Measurements from ENCODE around the gene PHACTR2. TPM values are rescaled to one million over a fixed set of nuclear protein-coding genes. Genes with fewer than 3 reads are reported as not detected.

Gene PHACTR2
- total RNA-seq, 4 donors from 2014 or later, result 25.4 to 31.8 (median 26.1) TPM

DNA sequence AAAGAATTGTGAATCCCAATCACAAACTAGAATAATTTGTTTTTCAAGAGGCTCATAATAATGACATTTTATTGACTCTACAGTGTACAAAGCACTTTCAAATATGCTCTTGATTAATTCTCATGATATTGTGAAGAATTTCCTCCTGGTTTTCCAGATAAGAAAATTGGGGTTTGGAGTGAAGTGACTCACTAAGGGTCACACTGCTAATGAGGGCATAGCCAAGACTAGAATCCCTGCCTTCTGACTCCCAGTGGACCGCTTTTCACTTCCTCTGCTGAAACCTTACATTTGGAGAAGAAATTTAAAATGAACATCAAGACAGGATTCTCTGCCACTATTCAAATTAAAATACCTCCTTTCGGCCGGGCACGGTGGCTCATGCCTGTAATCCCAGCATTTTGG, 127.1 kb downstream of the PHACTR2 start:
- ATAC-seq (peak in 1 of 2 donors; percentile 24), DNase-seq (no peak)
- Histone ChIP-seq H3K36me3 (no peaks in the 10 kb centered on the region), H3K4me3 (no peak overlapping the region), H3K4me1 (no peaks in the 10 kb centered on the region), H3K27me3 (no peaks in the 10 kb centered on the region), H3K27ac (no peak overlapping the region), H3K9me3 (no peaks in the 10 kb centered on the region)
- TF ChIP-seq, protein P1, sequence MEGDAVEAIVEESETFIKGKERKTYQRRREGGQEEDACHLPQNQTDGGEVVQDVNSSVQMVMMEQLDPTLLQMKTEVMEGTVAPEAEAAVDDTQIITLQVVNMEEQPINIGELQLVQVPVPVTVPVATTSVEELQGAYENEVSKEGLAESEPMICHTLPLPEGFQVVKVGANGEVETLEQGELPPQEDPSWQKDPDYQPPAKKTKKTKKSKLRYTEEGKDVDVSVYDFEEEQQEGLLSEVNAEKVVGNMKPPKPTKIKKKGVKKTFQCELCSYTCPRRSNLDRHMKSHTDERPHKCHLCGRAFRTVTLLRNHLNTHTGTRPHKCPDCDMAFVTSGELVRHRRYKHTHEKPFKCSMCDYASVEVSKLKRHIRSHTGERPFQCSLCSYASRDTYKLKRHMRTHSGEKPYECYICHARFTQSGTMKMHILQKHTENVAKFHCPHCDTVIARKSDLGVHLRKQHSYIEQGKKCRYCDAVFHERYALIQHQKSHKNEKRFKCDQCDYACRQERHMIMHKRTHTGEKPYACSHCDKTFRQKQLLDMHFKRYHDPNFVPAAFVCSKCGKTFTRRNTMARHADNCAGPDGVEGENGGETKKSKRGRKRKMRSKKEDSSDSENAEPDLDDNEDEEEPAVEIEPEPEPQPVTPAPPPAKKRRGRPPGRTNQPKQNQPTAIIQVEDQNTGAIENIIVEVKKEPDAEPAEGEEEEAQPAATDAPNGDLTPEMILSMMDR (IDR thresholded peaks at IDR 0.05 in 4 of 5, conservative IDR thresholded peaks at IDR 0.05 in 1 of 5), result no peak
- no peak for TF ChIP-seq POLR2A (IDR thresholded peaks at IDR 0.05)
- intact Hi-C loops (cut with DNase I; ENCODE audit: low total_unique reads), result no loop called here
- in situ Hi-C loops (cut with MboI; ENCODE audit: low sequenced_read_pairs in 4 of 4), result no loop called here

GRCh38 chr6:143806282-143807102, 128.7 kb downstream of the PHACTR2 start:
- in situ Hi-C loops (cut with MboI; ENCODE audit: low sequenced_read_pairs in 4 of 4) (no loop called here), intact Hi-C loops (cut with DNase I; ENCODE audit: low total_unique reads) (no loop called here)
- DNase-seq, result no peak
- Histone ChIP-seq H3K9me3 (no peaks in the 10 kb centered on the region), H3K4me1 (no peaks in the 10 kb centered on the region), H3K36me3 (no peaks in the 10 kb centered on the region), H3K27me3 (no peaks in the 10 kb centered on the region), H3K27ac (no peak overlapping the region), H3K4me3 (no peak overlapping the region)
- ATAC-seq, result no peak
- TF ChIP-seq POLR2A (IDR thresholded peaks at IDR 0.05), result no peak
- TF ChIP-seq, protein P1 (IDR thresholded peaks at IDR 0.05 in 4 of 5, conservative IDR thresholded peaks at IDR 0.05 in 1 of 5), result no peak

GRCh38 chr6:143807103-143807772, 129.5 kb downstream of the PHACTR2 start:
- Histone ChIP-seq H3K9me3 (no peaks in the 10 kb centered on the region), H3K4me3 (no peak overlapping the region), H3K27me3 (no peaks in the 10 kb centered on the region), H3K36me3 (no peaks in the 10 kb centered on the region), H3K4me1 (no peaks in the 10 kb centered on the region), H3K27ac (no peak overlapping the region)
- in situ Hi-C loops (cut with MboI; ENCODE audit: low sequenced_read_pairs in 4 of 4), result no loop called here
- ATAC-seq (no peak), DNase-seq (no peak)
- intact Hi-C loops (cut with DNase I; ENCODE audit: low total_unique reads), result no loop called here
- TF ChIP-seq, protein P1 (IDR thresholded peaks at IDR 0.05 in 4 of 5, conservative IDR thresholded peaks at IDR 0.05 in 1 of 5), result no peak
- no peak for TF ChIP-seq POLR2A (IDR thresholded peaks at IDR 0.05)

DNA sequence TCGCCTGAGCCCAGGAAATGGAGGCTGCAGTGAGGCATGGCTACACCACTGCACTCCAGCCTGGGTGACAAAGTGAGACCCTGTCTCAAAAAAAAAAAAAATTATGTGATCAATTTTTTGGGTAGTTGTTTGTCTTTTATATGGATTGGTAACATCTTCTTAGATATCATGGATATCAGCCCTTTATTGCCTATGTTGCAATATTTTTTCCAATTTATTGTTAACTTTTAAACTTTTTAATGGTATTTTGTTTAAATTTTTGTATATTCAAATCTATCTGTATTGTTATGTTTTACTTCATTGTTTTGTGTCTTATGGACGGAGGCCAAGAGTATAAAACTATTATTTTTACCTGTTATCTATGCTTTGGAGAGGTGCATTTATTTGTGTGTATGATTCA, 133.0 kb downstream of the PHACTR2 start:
- ATAC-seq, result no peak
- H3K27ac ChIP-seq, result no peak overlapping the region
- no peak overlapping the region for H3K4me3 ChIP-seq
- no peak for DNase-seq
- H3K4me1 ChIP-seq, result no peaks in the 10 kb centered on the region
- in situ Hi-C loops (cut with MboI; ENCODE audit: low sequenced_read_pairs in 4 of 4) (no loop called here), intact Hi-C loops (cut with DNase I; ENCODE audit: low total_unique reads) (no loop called here)
- TF ChIP-seq POLR2A (IDR thresholded peaks at IDR 0.05), result no peak
- H3K9me3 ChIP-seq, result no peaks in the 10 kb centered on the region
- H3K36me3 ChIP-seq, result no peaks in the 10 kb centered on the region
- no peaks in the 10 kb centered on the region for H3K27me3 ChIP-seq

DNA sequence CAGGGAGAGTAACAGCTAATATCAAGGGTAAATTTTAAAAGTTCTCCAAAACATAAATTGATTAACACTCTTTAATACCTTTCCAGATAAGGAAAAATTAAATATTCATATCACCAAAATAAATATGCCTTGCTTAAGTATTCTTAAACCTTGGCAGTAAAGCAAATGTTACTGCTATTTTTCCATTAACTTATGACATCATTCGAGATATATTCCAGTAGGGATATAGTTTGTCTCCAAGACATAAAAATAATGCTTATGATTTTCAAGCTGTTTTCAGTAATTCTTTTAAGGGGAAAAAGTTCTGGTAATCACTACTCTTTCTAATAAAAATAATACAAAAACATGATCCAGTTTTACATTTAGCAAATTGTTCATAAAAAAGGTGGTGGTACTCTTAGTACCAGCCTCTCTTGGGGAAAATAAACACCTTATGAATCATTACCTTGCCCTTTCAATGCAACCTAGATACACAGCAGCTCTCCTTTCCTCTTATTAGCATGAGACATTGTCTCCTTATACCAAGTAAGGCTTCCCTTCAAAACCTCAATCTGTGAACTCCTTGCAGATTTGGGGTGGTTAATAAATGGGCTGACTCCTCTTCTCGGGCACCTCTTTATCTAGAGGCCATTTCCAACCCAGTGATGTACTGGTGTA, 133.9 kb downstream of the PHACTR2 start:
- Histone ChIP-seq H3K9me3 (no peaks in the 10 kb centered on the region), H3K4me3 (no peak overlapping the region), H3K36me3 (no peaks in the 10 kb centered on the region), H3K27me3 (no peaks in the 10 kb centered on the region), H3K27ac (no peak overlapping the region), H3K4me1 (no peaks in the 10 kb centered on the region)
- DNase-seq (no peak), ATAC-seq (no peak)
- in situ Hi-C loops (cut with MboI; ENCODE audit: low sequenced_read_pairs in 4 of 4), result no loop called here
- TF ChIP-seq, protein P1 (IDR thresholded peaks at IDR 0.05 in 4 of 5, conservative IDR thresholded peaks at IDR 0.05 in 1 of 5), result no peak
- intact Hi-C loops (cut with DNase I; ENCODE audit: low total_unique reads), result no loop called here
